Small intestine (tissue), 7 donors: ENCODE measurements around the gene PHACTR1. TPM values are rescaled to one million over a fixed set of nuclear protein-coding genes. Genes with fewer than 3 reads are reported as not detected.
"Not testable (repeated sequence)": the region's sequence is repeated elsewhere in the genome, so short reads cannot be mapped to it uniquely, and the experiment has no call there.

Experiments used
- DNase-seq, 2 donors: peaks; one replicate each; pipeline versions ENCODE4 v3.0.0 to v3.0.0-alpha.2; 2013
- FAIRE-seq: peaks from 2 replicates; lab custom pipeline; 2012; peaks lifted over from hg19 to GRCh38; lab: Jason Lieb, UNC
- H3K27ac ChIP-seq, 3 donors: one replicate each; pipeline ENCODE4 v1.5.1; 2013; ENCODE audit warnings: low read length in 2 of 3, mild to moderate bottlenecking in 2 of 3, control low read depth in 1 of 3, inconsistent platforms in 1 of 3, low read depth in 1 of 3, moderate library complexity in 1 of 3
- H3K27me3 ChIP-seq, 3 donors: one replicate each; pipeline ENCODE4 v1.6.1; 2013; ENCODE audit warnings: low read length in 3 of 3, inconsistent platforms in 1 of 3; ENCODE audit not compliant: control insufficient read depth in 3 of 3, insufficient read depth in 3 of 3
- H3K36me3 ChIP-seq, 3 donors: one replicate each; pipeline ENCODE4 v1.6.1; 2013; ENCODE audit warnings: low read length in 3 of 3, inconsistent platforms in 1 of 3, low read depth in 1 of 3, mild to moderate bottlenecking in 1 of 3, moderate library complexity in 1 of 3; ENCODE audit not compliant: control insufficient read depth in 3 of 3, insufficient read depth in 2 of 3
- H3K4me1 ChIP-seq, 3 donors: one replicate each; pipeline ENCODE4 v1.6.1; 2013; ENCODE audit warnings: low read length in 2 of 3, inconsistent platforms in 1 of 3, low read depth in 1 of 3, mild to moderate bottlenecking in 1 of 3, moderate library complexity in 1 of 3; ENCODE audit not compliant: control insufficient read depth in 3 of 3, insufficient read depth in 2 of 3
- H3K4me3 ChIP-seq, 3 donors: one replicate each; pipeline ENCODE4 v1.5.1; 2013; ENCODE audit warnings: low read length in 3 of 3, control low read depth in 1 of 3, inconsistent platforms in 1 of 3, low read depth in 1 of 3, mild to moderate bottlenecking in 1 of 3, moderate library complexity in 1 of 3
- H3K9me3 ChIP-seq, 2 donors: one replicate each; pipeline ENCODE4 v1.6.1; 2013; ENCODE audit warnings: low read depth in 1 of 2, low read length in 1 of 2; ENCODE audit not compliant: control insufficient read depth in 2 of 2, insufficient read depth in 1 of 2
- WGBS, 3 donors: extraction: QIAGEN DNeasy Blood & Tissue Kit; methylation state at CpG; one replicate each; pipeline ENCODE4 v1.1.7; 2013; 5-methylcytosine and 5-hydroxymethylcytosine counted together
- polyA plus RNA-seq, 4 donors: library from polyadenylated mRNA; stranded (reverse) in 3 of 4; unstranded in 1 of 4; fragments of 200-250 nt in 3 of 4; fragments of 120-200 nt in 1 of 4; gene quantifications; one replicate each; pipeline versions ENCODE4 v1.2.1 to v1.2.3, GENCODE V29; 2013
- donor health status: healthy with polysubstance abuse.
- donor health status: control.
- donor health status: control.
- donor health status: Bipolar disorder and iron deficiency.
- donor health status: healthy.

PHACTR1 gene
- polyA plus RNA-seq, 4 donors, result 0.67 to 3.8 (median 1.8) TPM

DNA sequence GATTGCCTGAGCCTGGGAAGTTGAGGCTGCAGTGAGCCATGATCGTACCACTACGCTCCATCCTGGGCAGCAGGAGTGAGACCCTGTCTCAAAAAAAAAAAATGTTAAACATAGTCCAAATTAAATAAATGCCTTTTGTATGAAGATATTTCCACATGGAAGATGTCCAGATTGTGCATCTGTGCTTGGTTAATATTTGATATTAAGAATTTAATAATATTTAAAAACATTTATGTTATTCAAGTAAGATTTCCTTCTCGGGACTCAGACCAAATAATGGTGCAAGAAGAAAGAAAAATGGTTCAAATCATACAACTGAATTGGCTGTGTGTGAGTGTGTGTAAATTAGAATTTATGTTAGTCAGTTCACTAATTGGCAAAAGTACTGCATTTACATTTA lies 409.3 kb downstream of the PHACTR1 start:
- peaks cover 0 to 3% (median 0%) of the 10 kb centered on the region in 3 donors for H3K27me3 ChIP-seq
- H3K4me3 ChIP-seq, result no peak overlapping the region
- H3K4me1 ChIP-seq, result no peaks in the 10 kb centered on the region
- WGBS, 3 donors, result 71 to 92% (median 88%) methylated on average over 3 of the region's 3 CpGs
- no peak overlapping the region for H3K27ac ChIP-seq
- no peaks in the 10 kb centered on the region for H3K9me3 ChIP-seq
- DNase-seq, result no peak
- no peaks in the 10 kb centered on the region for H3K36me3 ChIP-seq
- FAIRE-seq, result no peak

DNA sequence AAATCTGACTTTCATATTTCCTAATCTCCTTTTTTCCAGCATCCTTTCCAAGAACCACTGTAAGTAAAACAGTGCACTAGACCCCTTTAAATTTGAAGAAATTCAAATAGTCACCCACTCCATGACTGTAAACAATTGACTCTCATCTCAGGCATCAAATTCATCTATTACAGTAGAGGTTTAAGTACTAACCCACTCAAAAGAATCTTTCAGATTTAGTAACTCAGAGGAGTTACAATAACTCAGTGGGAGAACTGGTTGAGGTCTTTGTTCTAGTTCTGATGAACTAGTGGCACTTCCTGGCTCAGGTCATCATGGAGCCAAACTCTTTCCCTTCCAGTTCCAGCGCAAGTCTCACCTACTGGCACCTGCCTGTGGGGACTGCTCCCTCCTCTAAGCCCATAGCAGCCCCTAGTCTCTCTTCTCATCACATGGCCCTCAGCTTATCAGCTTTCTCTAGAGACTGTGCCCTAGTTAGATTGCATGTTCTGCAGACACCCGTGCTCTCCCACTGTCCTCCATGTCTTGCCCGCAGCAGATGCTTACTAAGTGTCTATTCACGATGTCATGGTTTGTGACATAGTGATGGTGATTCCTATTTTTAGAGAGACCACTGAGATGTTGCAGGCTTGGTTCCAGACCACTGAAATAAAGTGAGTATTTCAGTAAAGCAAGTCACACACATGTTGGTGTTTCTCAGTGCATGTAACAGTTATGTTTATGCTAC lies 415.5 kb downstream of the PHACTR1 start:
- no peaks in the 10 kb centered on the region for H3K9me3 ChIP-seq
- H3K27me3 ChIP-seq, result no peaks in the 10 kb centered on the region
- no peak overlapping the region for H3K27ac ChIP-seq
- DNase-seq (no peak), FAIRE-seq (no peak)
- 84 to 93% (median 84%) methylated on average over 4 of the region's 4 CpGs for WGBS, 3 donors
- H3K36me3 ChIP-seq, result no peaks in the 10 kb centered on the region
- peaks cover 0 to 3% (median 0%) of the 10 kb centered on the region in 3 donors for H3K4me1 ChIP-seq
- H3K4me3 ChIP-seq, result no peak overlapping the region

DNA sequence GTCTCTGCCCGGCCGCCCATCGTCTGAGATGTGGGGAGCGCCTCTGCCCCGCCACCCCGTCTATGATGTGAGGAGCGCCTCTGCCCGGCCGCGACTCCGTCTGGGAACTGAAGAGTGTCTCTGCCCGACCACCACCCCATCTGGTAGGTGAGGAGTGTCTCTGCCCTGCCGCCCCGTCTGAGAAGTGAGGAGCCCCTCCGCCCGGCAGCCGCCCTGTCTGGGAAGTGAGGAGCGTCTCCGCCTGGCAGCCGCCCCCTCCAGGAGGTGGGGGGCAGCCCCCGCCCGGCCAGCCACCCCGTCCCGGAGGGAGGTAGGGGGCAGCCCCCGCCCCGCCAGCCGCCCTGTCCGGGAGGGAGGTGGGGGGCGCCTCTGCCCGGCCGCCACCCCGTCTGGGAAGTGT lies 417.3 kb downstream of the PHACTR1 start:
- not testable (repeated sequence) for FAIRE-seq

DNA sequence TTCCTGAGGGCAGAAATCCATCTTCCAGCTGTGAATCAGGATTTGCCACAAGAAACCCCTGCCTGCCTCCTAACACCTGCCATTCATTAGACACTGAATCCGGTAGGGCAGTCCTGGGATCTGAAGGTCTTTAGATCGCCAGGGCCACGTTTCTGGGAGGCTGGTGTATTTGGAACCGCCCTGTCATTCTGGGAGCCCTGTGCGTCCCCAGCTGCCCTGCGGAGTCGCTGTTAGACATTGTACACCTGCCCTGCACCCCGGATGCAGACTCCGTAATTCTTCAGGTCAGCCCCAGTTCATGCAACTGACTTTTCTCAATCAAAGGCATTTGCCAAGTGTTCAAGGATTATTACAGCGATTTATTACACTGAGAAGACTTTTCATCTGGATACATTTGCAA lies 418.6 kb downstream of the PHACTR1 start:
- H3K27me3 ChIP-seq, result no peaks in the 10 kb centered on the region
- no peaks in the 10 kb centered on the region for H3K9me3 ChIP-seq
- H3K36me3 ChIP-seq, result no peaks in the 10 kb centered on the region
- H3K4me1 ChIP-seq, result peaks cover 0 to 3% (median 0%) of the 10 kb centered on the region in 3 donors
- FAIRE-seq (no peak), DNase-seq (peak in 1 of 2 donors; percentile 71)
- H3K4me3 ChIP-seq, result no peak overlapping the region
- WGBS, 3 donors, result 11 to 55% (median 34%) methylated on average over 10 of the region's 10 CpGs
- H3K27ac ChIP-seq, result no peak overlapping the region

More for the DNA sequence above, 417.3 kb downstream of the PHACTR1 start:
- not testable (repeated sequence) for H3K4me1 ChIP-seq, H3K9me3 ChIP-seq, H3K27me3 ChIP-seq, H3K27ac ChIP-seq, DNase-seq, H3K4me3 ChIP-seq, H3K36me3 ChIP-seq
- 91 to 95% (median 92%) methylated on average over 28 to 32 of the region's 32 CpGs for WGBS, 3 donors

DNA sequence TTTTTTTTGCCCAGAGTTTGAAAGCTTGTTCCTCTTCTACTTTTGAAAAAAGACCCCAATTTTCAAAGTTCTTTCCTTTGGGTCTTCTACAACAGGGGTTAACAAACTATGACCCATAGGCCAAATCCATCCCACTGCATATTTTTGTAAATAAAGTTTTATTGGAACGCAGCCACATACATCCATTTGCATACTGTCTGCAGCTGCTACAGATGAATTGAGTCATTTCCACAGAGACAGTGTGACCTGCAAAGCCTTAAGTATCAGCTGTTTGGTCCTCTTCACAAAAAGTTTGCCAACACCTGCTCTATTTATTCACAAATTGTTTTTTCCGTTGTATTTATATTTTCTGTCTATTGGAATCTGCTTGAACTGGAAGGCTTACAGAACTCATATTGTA lies 422.6 kb downstream of the PHACTR1 start:
- peaks cover 0 to 3% (median 0%) of the 10 kb centered on the region in 3 donors for H3K4me1 ChIP-seq
- H3K27me3 ChIP-seq, result no peaks in the 10 kb centered on the region
- DNase-seq, result no peak
- no peaks in the 10 kb centered on the region for H3K36me3 ChIP-seq
- no peaks in the 10 kb centered on the region for H3K9me3 ChIP-seq
- whole genome bisulfite sequencing, 3 donors, result 89 to 90% (median 89%) methylated on average over 2 of the region's 2 CpGs
- FAIRE-seq, result no peak
- H3K27ac ChIP-seq, result no peak overlapping the region
- no peak overlapping the region for H3K4me3 ChIP-seq

DNA sequence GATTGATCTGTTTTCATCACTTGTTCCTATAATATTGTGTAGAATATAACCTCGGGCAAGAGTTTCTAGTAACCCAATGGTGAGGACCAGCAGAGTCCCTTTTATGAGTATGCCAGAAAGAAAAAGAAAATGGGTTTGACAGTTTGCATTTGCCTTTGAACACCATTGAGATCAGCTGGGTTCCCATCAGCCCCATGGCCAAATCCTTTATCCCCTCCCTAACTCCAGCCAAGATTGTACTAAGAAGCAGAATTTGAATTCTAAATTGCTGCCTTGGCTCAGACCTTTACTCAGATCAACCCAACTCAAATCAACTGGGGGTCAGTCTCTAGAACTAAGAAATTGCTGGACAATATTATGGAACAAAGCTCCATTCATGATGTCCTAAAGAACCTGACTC lies 424.4 kb downstream of the PHACTR1 start:
- no peak for DNase-seq
- WGBS, 3 donors, result 88 to 96% (median 94%) methylated on average over 1 of the region's 1 CpG
- no peak for FAIRE-seq
- Histone ChIP-seq H3K4me1 (peaks cover 0 to 3% (median 0%) of the 10 kb centered on the region in 3 donors), H3K27me3 (no peaks in the 10 kb centered on the region), H3K36me3 (no peaks in the 10 kb centered on the region), H3K9me3 (no peaks in the 10 kb centered on the region), H3K27ac (no peak overlapping the region), H3K4me3 (no peak overlapping the region)

DNA sequence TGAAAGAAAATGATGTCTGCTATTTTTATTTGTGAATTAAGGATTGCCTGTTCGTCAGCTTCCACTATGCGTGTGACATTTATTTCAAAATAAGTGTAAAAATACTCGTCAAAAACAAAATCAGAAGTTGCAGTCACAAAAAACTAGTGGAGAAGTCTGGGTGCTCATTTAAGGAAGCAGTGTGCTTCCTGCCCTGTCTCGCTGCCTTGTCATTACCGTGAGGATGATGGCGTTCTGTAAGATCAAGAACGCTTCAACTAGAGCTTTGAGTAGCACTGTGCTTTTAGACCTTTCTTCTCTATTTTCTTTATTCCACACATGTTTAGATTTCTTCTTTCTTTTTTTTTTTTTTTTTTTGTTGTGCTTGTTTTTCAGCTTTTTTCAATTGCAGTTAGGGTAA lies 424.8 kb downstream of the PHACTR1 start:
- no peak for DNase-seq
- Histone ChIP-seq H3K36me3 (no peaks in the 10 kb centered on the region), H3K4me3 (no peak overlapping the region), H3K27ac (no peak overlapping the region), H3K9me3 (no peaks in the 10 kb centered on the region), H3K27me3 (no peaks in the 10 kb centered on the region), H3K4me1 (no peaks in the 10 kb centered on the region)
- 76 to 82% (median 77%) methylated on average over 7 of the region's 7 CpGs for WGBS, 3 donors
- no peak for FAIRE-seq

DNA sequence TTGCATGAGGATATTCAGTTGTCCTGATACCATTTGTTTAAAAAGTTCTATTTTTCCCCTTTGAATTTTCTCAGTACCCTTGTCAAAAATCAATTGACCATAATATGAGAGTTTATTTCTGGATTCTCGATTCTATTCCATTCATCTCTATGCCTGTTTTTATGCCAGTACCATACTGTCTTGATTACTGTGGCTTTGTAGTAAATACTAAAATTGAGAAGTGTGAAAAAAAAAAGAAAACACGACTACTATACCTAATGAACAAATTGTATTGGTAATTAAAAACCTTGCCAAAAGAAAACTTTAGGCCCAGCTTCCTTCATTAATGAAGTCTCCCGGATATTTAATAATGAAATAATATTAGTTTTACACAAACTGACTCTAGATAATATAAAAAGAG lies 426.0 kb downstream of the PHACTR1 start:
- Histone ChIP-seq H3K4me3 (no peak overlapping the region), H3K4me1 (no peaks in the 10 kb centered on the region), H3K27me3 (no peaks in the 10 kb centered on the region), H3K9me3 (no peaks in the 10 kb centered on the region), H3K36me3 (no peaks in the 10 kb centered on the region), H3K27ac (no peak overlapping the region)
- 86 to 87% (median 87%) methylated on average over 3 of the region's 3 CpGs for WGBS, 3 donors
- DNase-seq (no peak), FAIRE-seq (no peak)

DNA sequence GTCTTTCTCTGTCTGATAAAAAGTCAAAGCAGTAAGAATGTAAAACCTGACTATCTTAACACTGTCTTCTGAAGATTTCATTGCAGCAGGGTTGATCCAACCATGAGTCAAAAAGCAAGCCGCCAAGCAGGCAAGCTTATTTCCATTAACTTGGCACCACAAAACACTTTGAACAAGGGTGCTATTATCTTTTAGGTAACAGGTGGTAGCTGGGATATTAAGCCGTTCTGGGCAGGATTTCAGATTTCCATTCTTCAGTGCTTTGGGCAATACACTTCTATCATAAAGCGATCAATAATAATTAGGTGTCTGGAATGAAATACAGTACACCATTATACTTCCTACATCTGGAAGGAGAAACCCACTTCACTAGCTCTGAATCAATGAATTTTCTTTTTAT lies 429.9 kb downstream of the PHACTR1 start:
- no peak overlapping the region for H3K4me3 ChIP-seq
- no peaks in the 10 kb centered on the region for H3K36me3 ChIP-seq
- DNase-seq (peak in 1 of 2 donors; percentile 38), FAIRE-seq (no peak)
- H3K27me3 ChIP-seq, result no peaks in the 10 kb centered on the region
- H3K9me3 ChIP-seq, result no peaks in the 10 kb centered on the region
- H3K4me1 ChIP-seq, result no peaks in the 10 kb centered on the region
- H3K27ac ChIP-seq, result no peak overlapping the region
- WGBS, 3 donors, result 20 to 72% (median 37%) methylated on average over 3 of the region's 3 CpGs
